ENCODE results near the gene LRRC42.

GRCh38 chr1:53946252-53947171, at the start of gene LRRC42:
- TF ChIP-seq, protein P1, sequence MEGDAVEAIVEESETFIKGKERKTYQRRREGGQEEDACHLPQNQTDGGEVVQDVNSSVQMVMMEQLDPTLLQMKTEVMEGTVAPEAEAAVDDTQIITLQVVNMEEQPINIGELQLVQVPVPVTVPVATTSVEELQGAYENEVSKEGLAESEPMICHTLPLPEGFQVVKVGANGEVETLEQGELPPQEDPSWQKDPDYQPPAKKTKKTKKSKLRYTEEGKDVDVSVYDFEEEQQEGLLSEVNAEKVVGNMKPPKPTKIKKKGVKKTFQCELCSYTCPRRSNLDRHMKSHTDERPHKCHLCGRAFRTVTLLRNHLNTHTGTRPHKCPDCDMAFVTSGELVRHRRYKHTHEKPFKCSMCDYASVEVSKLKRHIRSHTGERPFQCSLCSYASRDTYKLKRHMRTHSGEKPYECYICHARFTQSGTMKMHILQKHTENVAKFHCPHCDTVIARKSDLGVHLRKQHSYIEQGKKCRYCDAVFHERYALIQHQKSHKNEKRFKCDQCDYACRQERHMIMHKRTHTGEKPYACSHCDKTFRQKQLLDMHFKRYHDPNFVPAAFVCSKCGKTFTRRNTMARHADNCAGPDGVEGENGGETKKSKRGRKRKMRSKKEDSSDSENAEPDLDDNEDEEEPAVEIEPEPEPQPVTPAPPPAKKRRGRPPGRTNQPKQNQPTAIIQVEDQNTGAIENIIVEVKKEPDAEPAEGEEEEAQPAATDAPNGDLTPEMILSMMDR (IDR thresholded peaks at IDR 0.05): peak in 1 of 3 donors; percentile 14
- TF ChIP-seq POLR2A (IDR thresholded peaks at IDR 0.05) (no peak), EP300 (IDR thresholded peaks at IDR 0.05) (no peak)

All from ovary (tissue), 3 donors.